Measurements from ENCODE around the gene ELN. TPM values are rescaled to one million over a fixed set of nuclear protein-coding genes. Genes with fewer than 3 reads are reported as not detected.

The ELN gene
- total RNA-seq, 2 experiments from 2014 or later = not detected

DNA sequence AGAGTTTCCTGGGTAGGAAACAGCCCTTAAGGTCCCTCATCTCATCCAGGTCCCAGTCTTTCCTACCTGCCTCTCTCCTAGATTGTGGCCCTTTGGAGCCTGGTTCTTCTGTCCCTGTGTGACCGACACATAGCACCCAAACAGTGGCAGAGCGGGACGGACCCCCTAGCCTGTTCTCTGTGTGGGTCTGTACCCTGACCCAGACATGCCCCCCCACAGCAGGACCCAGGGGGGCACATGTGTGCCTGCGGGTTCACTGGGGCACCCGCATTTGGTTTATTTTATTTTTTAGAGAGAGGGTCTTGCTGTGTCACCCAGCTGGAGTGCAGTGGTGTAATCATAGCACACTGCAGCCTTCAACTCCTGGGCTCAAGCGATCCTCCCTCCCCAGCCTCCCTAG lies 67.2 kb downstream of the ELN start:
- peaks cover 22% of the 10 kb centered on the region for H3K4me1 Mint-ChIP-seq
- ATAC-seq (ENCODE audit: low read depth) (no peak), DNase-seq (peak; percentile 38)
- peak overlapping the region; percentile 91 for H3K4me3 Mint-ChIP-seq
- peaks cover 21% of the 10 kb centered on the region for H3K36me3 Mint-ChIP-seq
- POLR2A ChIA-PET = interaction anchor here (0.6 to 4.0 kb wide), 3 partner anchors 9 to 37 kb away, joined by 6 to 49 read pairs (median 7); partner anchors contain the start of gene LIMK1
- no peaks in the 10 kb centered on the region for H3K27me3 Mint-ChIP-seq
- H3K27ac Mint-ChIP-seq = peak overlapping the region; percentile 97
- peaks cover 3% of the 10 kb centered on the region for H3K9me3 Mint-ChIP-seq

DNA sequence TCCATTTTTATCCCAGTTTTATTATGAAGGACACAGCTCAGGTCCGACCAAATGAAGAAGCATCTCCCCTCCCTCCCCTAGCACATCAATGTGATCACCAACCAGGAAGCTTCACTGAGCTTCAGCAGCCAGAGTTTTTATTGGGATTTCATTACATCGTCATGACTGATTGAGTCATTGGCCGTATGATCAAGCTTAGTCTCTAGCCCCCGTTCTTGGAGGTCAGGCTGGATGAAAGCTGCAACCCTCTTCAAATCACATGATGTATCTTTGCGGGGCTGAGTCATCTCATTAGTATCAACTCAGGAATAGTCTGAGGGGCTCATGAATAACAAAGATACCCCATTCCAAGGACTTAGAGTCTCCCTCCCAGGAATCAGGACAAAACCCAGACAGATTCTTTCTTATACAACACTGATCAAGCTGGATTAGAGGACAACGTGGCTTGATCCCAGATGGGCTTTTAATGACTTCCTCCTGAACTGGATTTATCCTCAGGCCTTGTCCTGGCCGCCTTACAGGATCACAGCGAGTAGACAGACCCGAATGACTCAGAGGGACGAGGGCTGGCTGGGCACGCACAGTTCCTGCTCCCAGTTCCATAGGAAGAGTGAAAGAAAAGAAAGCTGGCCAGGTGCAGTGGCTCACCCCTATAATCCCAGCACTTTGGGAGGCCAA lies 70.1 kb downstream of the ELN start:
- Mint-ChIP-seq H3K4me3 (no peak overlapping the region), H3K27ac (no peak overlapping the region), H3K9me3 (peaks cover 3% of the 10 kb centered on the region), H3K4me1 (peaks cover 12% of the 10 kb centered on the region), H3K27me3 (no peaks in the 10 kb centered on the region), H3K36me3 (peaks cover 21% of the 10 kb centered on the region)
- POLR2A ChIA-PET = interaction anchor here (0.6 kb wide), 1 partner anchor 22 kb away, joined by 6 read pairs; no protein-coding TSS in a partner anchor
- ATAC-seq (ENCODE audit: low read depth) (no peak), DNase-seq (no peak)

DNA sequence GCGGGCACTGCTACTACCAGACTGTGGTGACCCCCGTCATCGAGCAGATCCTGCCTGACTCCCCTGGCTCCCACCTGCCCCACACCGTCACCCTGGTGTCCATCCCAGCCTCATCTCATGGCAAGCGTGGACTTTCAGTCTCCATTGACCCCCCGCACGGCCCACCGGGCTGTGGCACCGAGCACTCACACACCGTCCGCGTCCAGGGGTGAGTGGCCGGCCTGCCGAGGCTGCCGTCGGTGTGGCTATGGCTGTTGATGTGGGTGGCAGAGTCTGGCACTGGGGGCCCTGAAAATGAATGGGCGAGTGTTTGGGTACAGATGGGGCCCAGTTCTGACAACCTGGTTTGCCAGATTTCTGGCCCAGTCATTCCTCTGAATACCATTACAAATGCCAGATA lies 71.1 kb downstream of the ELN start:
- Mint-ChIP-seq H3K4me3 (no peak overlapping the region), H3K9me3 (peaks cover 3% of the 10 kb centered on the region), H3K27ac (no peak overlapping the region), H3K27me3 (no peaks in the 10 kb centered on the region), H3K36me3 (peaks cover 23% of the 10 kb centered on the region), H3K4me1 (peaks cover 6% of the 10 kb centered on the region)
- POLR2A ChIA-PET = no interaction called here
- ATAC-seq (ENCODE audit: low read depth) (no peak), DNase-seq (no peak)

DNA sequence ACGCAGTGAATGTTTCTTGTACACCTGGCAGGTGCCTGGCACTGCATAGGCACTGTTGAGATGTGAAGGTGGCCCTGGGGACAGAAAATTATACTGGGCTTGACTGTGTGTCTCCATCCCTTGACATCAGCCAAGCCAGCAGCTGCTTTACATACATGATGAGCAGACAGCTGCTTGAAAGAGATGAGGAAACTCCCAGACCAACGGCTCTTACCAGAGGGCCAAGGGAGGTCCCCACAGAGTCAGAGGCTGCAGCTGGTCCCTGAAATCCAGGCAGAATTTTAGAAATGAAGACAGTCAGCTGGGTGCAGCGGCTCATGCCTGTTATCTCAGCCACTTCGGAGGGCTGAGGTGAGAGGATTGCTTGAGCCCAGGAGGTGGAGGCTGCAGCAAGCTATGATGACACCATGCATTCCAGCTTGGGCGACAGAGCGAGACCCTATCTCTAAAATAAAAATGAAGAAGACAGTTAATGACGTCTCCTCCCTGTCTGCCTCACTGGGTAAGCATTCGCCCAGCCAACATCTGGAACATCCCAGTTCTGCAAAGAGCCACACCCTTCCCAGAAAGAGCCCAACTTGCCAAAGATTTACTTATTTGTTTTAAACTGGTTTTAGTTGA lies 73.2 kb downstream of the ELN start:
- H3K9me3 Mint-ChIP-seq = peaks cover 3% of the 10 kb centered on the region
- H3K27me3 Mint-ChIP-seq = no peaks in the 10 kb centered on the region
- POLR2A ChIA-PET = no interaction called here
- no peak overlapping the region for H3K27ac Mint-ChIP-seq
- ATAC-seq (ENCODE audit: low read depth) (no peak), DNase-seq (no peak)
- H3K36me3 Mint-ChIP-seq = peaks cover 23% of the 10 kb centered on the region
- H3K4me1 Mint-ChIP-seq = no peaks in the 10 kb centered on the region
- no peak overlapping the region for H3K4me3 Mint-ChIP-seq

DNA sequence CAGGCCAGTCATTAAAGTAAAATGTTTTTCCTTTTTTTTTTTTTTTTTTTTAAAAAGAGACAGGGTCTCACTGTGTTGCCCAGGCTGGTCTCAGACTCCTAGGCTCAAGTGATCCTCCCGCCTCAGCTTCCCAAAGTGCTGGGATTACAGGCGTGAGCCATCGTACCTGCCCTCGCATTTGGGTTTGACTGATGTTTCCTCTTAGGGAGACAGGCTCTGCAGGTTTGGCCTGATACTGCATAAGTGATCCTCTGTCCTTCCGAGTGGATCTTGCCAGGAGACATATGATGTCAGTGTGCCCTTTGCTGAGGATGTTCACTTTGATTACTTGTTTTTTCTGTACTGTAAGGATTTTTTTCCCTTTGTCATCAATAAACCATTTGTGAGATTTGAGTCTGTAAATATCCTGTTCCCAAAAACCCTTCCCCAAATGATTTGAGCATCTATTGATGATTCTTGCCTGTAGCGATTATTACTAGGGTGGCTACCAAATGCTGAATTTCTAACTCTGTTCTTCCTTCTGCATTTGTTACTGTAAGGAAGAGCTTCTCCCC lies 75.3 kb downstream of the ELN start:
- Mint-ChIP-seq H3K4me3 (no peak overlapping the region), H3K36me3 (peaks cover 8% of the 10 kb centered on the region), H3K27ac (no peak overlapping the region), H3K27me3 (no peaks in the 10 kb centered on the region), H3K4me1 (no peaks in the 10 kb centered on the region), H3K9me3 (no peaks in the 10 kb centered on the region)
- no peak for ATAC-seq (ENCODE audit: low read depth)
- POLR2A ChIA-PET = interaction anchor here (1.7 kb wide), 1 partner anchor 19 kb away, joined by 3 read pairs; no protein-coding TSS in a partner anchor
- no peak for DNase-seq

DNA sequence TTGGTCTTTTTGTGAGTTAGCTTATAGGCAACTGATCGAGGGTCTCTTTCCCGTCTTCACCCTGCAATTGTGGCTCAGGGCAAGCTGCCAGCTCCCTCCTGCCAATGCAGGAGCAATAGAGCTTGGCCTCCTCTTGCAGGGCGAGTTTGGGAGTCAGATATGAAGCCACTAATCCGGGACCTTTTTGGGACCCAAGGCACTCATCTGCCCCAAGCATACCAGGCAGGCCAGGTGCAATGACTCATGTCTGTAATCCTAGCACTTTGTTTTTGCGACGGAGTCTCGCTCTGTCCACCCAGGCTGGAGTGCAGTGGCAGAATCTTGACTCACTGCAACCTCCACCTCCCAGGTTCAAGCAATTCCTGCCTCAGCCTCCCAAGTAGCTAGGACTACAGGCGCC lies 76.7 kb downstream of the ELN start:
- H3K27ac Mint-ChIP-seq = no peak overlapping the region
- H3K27me3 Mint-ChIP-seq = no peaks in the 10 kb centered on the region
- POLR2A ChIA-PET = interaction anchor here (1.7 kb wide), 1 partner anchor 21 kb away, joined by 3 read pairs; no protein-coding TSS in a partner anchor
- ATAC-seq (ENCODE audit: low read depth) (no peak), DNase-seq (no peak)
- peaks cover 7% of the 10 kb centered on the region for H3K36me3 Mint-ChIP-seq
- no peaks in the 10 kb centered on the region for H3K9me3 Mint-ChIP-seq
- no peak overlapping the region for H3K4me3 Mint-ChIP-seq
- H3K4me1 Mint-ChIP-seq = no peaks in the 10 kb centered on the region

DNA sequence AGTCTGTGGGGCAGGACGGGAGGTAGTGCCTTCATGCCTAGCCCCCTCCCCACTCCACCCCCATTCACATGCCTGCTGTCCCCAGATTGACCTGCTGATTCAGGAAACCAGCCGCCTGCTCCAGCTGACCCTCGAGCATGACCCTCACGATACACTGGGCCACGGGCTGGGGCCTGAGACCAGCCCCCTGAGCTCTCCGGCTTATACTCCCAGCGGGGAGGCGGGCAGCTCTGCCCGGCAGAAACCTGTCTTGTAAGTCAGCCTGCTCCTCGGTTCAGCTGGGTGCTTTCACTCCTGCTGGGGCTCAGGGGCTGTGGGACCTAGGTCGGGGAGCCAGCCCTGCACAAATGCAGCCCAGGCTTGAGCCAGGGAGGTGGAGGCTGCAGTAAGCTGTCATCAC lies 78.0 kb downstream of the ELN start:
- POLR2A ChIA-PET = no interaction called here
- no peak overlapping the region for H3K27ac Mint-ChIP-seq

DNA sequence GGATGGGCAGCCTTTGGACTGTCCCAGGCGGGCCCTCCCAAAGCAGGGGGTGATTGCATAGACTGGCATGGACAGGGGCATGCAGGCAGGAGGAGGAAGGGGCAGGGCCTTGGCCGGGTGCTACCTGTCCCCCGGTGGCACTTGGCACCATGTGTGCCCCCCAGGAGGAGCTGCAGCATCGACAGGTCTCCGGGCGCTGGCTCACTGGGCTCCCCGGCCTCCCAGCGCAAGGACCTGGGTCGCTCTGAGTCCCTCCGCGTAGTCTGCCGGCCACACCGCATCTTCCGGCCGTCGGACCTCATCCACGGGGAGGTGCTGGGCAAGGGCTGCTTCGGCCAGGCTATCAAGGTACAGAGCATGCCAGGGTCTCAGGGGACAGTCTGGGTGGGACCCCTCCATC lies 78.9 kb downstream of the ELN start:
- DNase-seq (no peak), ATAC-seq (ENCODE audit: low read depth) (no peak)
- Mint-ChIP-seq H3K27me3 (no peaks in the 10 kb centered on the region), H3K4me1 (no peaks in the 10 kb centered on the region), H3K27ac (no peak overlapping the region), H3K36me3 (peaks cover 8% of the 10 kb centered on the region), H3K4me3 (no peak overlapping the region), H3K9me3 (no peaks in the 10 kb centered on the region)
- POLR2A ChIA-PET = no interaction called here

More for the DNA sequence above, 78.0 kb downstream of the ELN start:
- H3K9me3 Mint-ChIP-seq = no peaks in the 10 kb centered on the region
- DNase-seq (no peak), ATAC-seq (ENCODE audit: low read depth) (no peak)
- H3K4me3 Mint-ChIP-seq = no peak overlapping the region
- H3K27me3 Mint-ChIP-seq = no peaks in the 10 kb centered on the region
- no peaks in the 10 kb centered on the region for H3K4me1 Mint-ChIP-seq
- peaks cover 9% of the 10 kb centered on the region for H3K36me3 Mint-ChIP-seq

DNA sequence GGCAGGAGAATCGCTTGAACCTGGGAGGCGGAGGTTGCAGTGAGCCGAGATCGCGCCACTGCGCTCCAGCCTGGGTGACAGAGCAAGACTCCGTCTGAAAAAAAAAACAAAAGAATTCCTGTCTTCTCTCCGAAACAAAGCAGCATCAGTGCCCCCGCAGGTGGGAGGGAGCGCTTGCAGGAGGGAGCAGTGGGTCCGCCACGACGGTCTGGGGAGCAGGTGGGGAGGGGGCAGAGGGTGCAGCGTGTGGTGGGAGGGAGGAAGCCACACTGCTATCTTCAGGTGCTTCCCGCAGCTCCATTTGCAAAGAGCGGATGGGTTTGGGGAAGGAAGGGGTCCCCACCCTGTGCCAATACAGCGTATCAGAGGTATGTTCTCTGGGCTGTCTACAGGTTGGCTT lies 87.4 kb downstream of the ELN start:
- Mint-ChIP-seq H3K36me3 (peaks cover 15% of the 10 kb centered on the region), H3K27ac (no peak overlapping the region), H3K4me1 (peaks cover 2% of the 10 kb centered on the region), H3K27me3 (no peaks in the 10 kb centered on the region), H3K9me3 (no peaks in the 10 kb centered on the region), H3K4me3 (no peak overlapping the region)
- POLR2A ChIA-PET = no interaction called here
- ATAC-seq (ENCODE audit: low read depth) (no peak), DNase-seq (no peak)

DNA sequence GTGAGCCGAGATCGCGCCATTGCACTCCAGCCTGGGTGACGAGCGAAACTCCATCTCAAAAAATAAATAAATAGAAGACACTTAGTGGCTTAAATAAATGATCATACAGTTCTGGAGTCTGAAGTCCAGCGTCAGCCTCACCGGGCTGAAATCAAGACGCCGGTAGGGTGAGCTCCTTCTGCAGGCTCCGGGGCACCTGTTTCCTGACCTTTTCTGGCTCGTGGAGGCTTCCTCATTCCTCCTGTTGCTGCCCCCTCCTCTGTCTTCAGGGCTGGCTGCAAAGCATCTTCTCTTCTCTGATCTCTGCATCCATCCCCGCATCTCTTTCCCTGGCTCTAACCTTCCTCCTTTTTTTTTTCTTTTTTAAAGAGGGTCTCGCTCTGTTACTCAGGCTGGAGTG lies 88.4 kb downstream of the ELN start:
- ATAC-seq (ENCODE audit: low read depth) (no peak), DNase-seq (no peak)
- no peaks in the 10 kb centered on the region for H3K27me3 Mint-ChIP-seq
- peaks cover 2% of the 10 kb centered on the region for H3K4me1 Mint-ChIP-seq
- H3K36me3 Mint-ChIP-seq = peaks cover 14% of the 10 kb centered on the region
- POLR2A ChIA-PET = no interaction called here
- no peaks in the 10 kb centered on the region for H3K9me3 Mint-ChIP-seq
- H3K4me3 Mint-ChIP-seq = no peak overlapping the region
- no peak overlapping the region for H3K27ac Mint-ChIP-seq

Other genes starting within 250 kb of the ELN start
- gene CLDN4, start 197.2 kb upstream of the ELN start, total RNA-seq = under 1 TPM; 0.17 to 0.25 TPM
- under 1 TPM; 0.69 to 0.74 TPM for gene METTL27, start 185.7 kb upstream of the ELN start, total RNA-seq
- not detected for gene TMEM270, start 167.0 kb upstream of the ELN start, total RNA-seq
- 10 to 100 TPM; 33.3 to 36.2 TPM for gene LIMK1, start 55.6 kb downstream of the ELN start, total RNA-seq
- gene EIF4H, start 146.2 kb downstream of the ELN start, total RNA-seq = 100 to 1,000 TPM; 264 to 270 TPM
- 10 to 100 TPM; 21.4 to 22.9 TPM for gene LAT2, start 181.8 kb downstream of the ELN start, total RNA-seq
- 10 to 100 TPM; 53.0 to 56.6 TPM for gene RFC2, start 226.2 kb downstream of the ELN start, total RNA-seq

Measured in activated naive CD8-positive, alpha-beta T cell treated with anti-CD3 and anti-CD28 coated beads, Interleukin-2, amount 10 ng/mL, durations not matched to agents 7 days and 5 days (primary cell).